Stomach smooth muscle (tissue), 2 donors: ENCODE data around the gene NEK4.

ENCODE experiments used
- H3K27ac ChIP-seq: one replicate; pipeline ENCODE4 v1.7.0; 2013; ENCODE audit warnings: mild to moderate bottlenecking, low read length, inconsistent platforms
- H3K27me3 ChIP-seq, 2 donors: one replicate each; pipeline ENCODE4 v1.7.0; 2013; ENCODE audit warnings: low read length in 2 of 2; ENCODE audit not compliant: insufficient read depth in 2 of 2, control insufficient read depth in 1 of 2
- H3K36me3 ChIP-seq, 2 donors: one replicate each; pipeline ENCODE4 v1.7.0; 2013; ENCODE audit warnings: low read length in 2 of 2; ENCODE audit not compliant: control insufficient read depth in 2 of 2, insufficient read depth in 2 of 2
- H3K4me1 ChIP-seq: one replicate; pipeline ENCODE4 v1.7.0; 2013; ENCODE audit warnings: low read length; ENCODE audit not compliant: control insufficient read depth, insufficient read depth
- H3K4me3 ChIP-seq, 2 donors: one replicate each; pipeline ENCODE4 v1.7.0; 2013; ENCODE audit warnings: low read length in 2 of 2
- H3K9ac ChIP-seq, 2 donors: one replicate each; pipeline ENCODE4 v1.7.0; 2013; ENCODE audit warnings: low read length in 2 of 2, mild to moderate bottlenecking in 1 of 2
- H3K9me3 ChIP-seq, 2 donors: one replicate each; pipeline ENCODE4 v1.7.0; 2013; ENCODE audit warnings: low read length in 2 of 2; ENCODE audit not compliant: control insufficient read depth in 2 of 2
- donor health status: healthy.
- donor health status: Pancreatic carcinoma.

Gene NEK4

DNA sequence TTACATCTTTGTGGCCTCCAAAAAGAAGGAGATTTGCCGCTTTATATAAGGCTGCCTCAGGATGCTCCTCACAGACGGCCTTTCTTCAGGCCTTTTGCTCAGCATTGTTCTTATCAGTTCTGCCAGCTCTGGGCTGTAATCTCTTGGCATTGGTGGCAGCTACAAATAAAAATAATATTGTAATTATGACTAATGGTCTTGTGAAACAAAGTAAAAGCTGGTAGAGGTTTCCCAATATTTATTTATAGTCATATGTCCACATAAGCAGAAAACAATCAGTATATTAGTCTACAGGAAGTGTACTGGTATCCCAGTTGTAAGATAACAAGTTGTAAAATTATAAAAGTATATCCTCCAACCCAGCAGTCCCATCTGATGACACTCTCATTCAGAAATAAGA lies 7.3 kb downstream of the NEK4 start:
- Histone ChIP-seq H3K27ac (no peak overlapping the region), H3K36me3 (peaks cover 28 to 34% of the 10 kb centered on the region in 2 donors), H3K27me3 (no peaks in the 10 kb centered on the region), H3K4me3 (no peak overlapping the region), H3K4me1 (no peaks in the 10 kb centered on the region), H3K9ac (no peak overlapping the region), H3K9me3 (no peaks in the 10 kb centered on the region)

DNA sequence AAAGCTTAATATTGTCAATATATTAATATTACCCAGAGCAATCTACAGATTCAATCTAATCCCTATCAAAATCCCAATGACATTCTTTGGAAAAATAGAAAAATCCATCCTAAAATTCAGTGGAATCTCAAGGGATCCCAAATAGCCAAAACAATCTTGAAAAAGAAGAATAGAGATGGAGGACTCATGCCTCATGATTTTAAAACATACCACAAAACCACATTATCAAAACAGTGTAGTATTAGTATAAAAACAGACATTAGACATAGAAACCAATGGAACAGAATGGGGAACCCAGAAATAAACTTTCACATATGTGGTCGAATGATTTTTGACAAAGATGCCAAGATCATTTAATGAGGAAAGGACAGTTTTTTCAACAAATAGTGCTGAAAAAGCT lies 14.6 kb downstream of the NEK4 start:
- Histone ChIP-seq H3K27me3 (no peaks in the 10 kb centered on the region), H3K4me1 (no peaks in the 10 kb centered on the region), H3K36me3 (peaks cover 28 to 41% of the 10 kb centered on the region in 2 donors), H3K27ac (no peak overlapping the region), H3K9ac (no peak overlapping the region), H3K4me3 (no peak overlapping the region), H3K9me3 (no peaks in the 10 kb centered on the region)

DNA sequence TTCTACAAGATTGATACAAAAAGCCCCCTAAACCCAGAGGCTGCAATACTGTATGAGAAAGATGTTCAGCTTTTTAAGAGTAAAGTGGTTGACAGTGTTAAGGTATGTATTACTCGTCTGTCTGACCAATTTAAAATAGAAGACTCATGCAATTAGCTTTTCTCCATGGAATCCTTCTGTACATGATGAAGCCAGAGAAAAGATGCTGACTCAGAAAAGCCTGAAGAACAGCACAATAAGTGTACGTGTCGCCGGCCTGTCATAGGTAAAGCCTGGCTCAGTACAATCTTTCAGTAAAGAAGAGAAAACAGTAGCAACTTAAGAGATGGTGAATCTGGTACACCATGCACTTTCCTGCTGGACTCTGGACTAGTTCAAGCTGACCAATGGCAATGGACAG lies 16.4 kb downstream of the NEK4 start:
- Histone ChIP-seq H3K9me3 (no peaks in the 10 kb centered on the region), H3K9ac (no peak overlapping the region), H3K4me3 (no peak overlapping the region), H3K4me1 (no peaks in the 10 kb centered on the region), H3K27me3 (no peaks in the 10 kb centered on the region), H3K27ac (no peak overlapping the region), H3K36me3 (peaks cover 31 to 37% of the 10 kb centered on the region in 2 donors)

DNA sequence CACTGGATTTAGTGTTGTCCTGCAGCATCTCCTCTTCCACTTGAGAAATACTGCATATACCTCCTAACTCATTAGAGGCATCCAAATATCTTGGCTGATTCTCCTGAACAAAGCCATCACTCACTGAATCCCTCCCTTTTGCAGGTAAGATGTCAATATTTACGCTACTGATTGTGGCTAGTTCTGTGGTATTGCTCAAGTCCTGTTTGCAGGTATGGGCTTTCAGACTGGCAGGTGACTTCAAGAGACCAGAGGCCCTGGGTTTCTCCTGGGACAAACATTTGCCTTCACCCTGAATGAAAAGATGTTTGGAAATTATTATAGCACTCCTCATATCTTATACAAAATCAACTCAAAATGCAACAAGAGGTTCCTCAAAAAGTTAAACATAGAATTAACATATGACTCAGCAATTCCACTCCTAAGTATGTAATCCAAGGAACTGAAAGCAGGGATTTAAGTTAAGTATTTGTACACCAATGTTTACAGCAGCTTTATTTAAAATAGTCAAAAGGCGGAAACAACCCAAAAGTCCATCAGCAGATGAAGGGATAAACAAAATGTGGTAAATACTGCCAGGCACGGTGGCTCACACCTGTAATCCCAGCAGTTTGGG lies 18.6 kb downstream of the NEK4 start:
- Histone ChIP-seq H3K27ac (no peak overlapping the region), H3K36me3 (peaks cover 36 to 39% of the 10 kb centered on the region in 2 donors), H3K27me3 (no peaks in the 10 kb centered on the region), H3K4me3 (no peak overlapping the region), H3K9ac (no peak overlapping the region), H3K9me3 (no peaks in the 10 kb centered on the region), H3K4me1 (no peaks in the 10 kb centered on the region)

- H3K4me3 ChIP-seq: no peak overlapping the region
- H3K9me3 ChIP-seq: no peaks in the 10 kb centered on the region
- no peak overlapping the region for H3K27ac ChIP-seq
- no peaks in the 10 kb centered on the region for H3K27me3 ChIP-seq
- H3K4me1 ChIP-seq: no peaks in the 10 kb centered on the region
- H3K9ac ChIP-seq: no peak overlapping the region
- peaks cover 44% of the 10 kb centered on the region in 2 donors for H3K36me3 ChIP-seq
Measured at GRCh38 chr3:52743721-52744120, 27.0 kb downstream of the NEK4 start.

GRCh38 chr3:52743152-52743551 lies 27.6 kb downstream of the NEK4 start:
- no peaks in the 10 kb centered on the region for H3K27me3 ChIP-seq
- H3K4me3 ChIP-seq: no peak overlapping the region
- no peak overlapping the region for H3K27ac ChIP-seq
- H3K9ac ChIP-seq: no peak overlapping the region
- no peaks in the 10 kb centered on the region for H3K9me3 ChIP-seq
- peaks cover 39% of the 10 kb centered on the region in 2 donors for H3K36me3 ChIP-seq
- H3K4me1 ChIP-seq: no peaks in the 10 kb centered on the region

DNA sequence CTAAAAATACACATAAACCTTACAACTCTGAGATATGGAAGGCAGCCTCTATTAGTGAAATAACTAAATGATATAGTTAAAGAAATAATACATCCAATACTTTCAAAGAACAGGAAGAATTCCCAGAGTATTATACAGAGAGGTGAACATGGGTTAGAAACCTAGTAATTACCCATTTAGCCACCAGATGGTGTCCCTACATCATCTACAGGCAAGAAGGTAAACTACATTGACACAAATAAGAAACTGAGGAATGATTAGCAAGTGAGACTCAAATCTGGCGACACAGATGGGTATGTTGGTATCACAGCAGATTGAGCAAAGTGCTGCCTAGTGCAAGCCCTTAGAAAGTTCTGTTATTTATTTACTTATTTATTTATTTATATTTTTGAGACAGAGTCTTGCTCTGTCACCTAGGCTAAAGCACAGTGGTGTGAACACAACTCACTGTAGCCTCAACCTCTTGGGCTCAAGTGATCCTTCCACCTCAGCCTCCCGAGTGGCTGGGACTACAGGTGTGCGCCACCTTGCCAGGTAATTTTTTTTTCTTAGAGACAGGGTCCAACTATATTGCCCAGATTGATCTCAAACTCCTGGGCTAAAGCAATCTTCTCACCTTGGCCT lies 28.2 kb downstream of the NEK4 start:
- H3K27ac ChIP-seq: no peak overlapping the region
- no peaks in the 10 kb centered on the region for H3K9me3 ChIP-seq
- no peak overlapping the region for H3K4me3 ChIP-seq
- peaks cover 38 to 39% of the 10 kb centered on the region in 2 donors for H3K36me3 ChIP-seq
- no peaks in the 10 kb centered on the region for H3K4me1 ChIP-seq
- H3K9ac ChIP-seq: no peak overlapping the region
- no peaks in the 10 kb centered on the region for H3K27me3 ChIP-seq

DNA sequence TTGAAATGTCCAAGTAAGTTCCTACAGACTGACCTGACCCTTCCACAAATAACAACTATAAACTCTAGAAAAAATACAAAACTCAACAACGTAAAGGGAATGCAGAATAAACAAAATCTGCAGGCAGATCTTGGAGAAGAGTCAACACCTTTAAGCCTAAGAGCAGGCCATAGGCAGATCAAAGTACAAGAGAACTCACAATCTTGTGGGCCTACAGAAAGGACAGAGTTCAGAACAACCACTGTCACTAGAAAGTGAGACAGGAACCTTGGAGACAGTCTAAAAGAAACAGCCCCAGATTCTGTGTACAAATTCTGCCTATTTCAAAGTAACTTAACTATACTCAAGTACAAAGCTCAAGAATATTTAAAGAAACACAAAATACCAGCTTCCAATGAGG lies 31.0 kb downstream of the NEK4 start:
- H3K27ac ChIP-seq: no peak overlapping the region

GRCh38 chr3:52733256-52733891 lies 37.4 kb downstream of the NEK4 start:
- H3K9me3 ChIP-seq: no peaks in the 10 kb centered on the region
- H3K27ac ChIP-seq: no peak overlapping the region
- no peak overlapping the region for H3K4me3 ChIP-seq
- H3K27me3 ChIP-seq: no peaks in the 10 kb centered on the region
- no peak overlapping the region for H3K9ac ChIP-seq
- H3K4me1 ChIP-seq: no peaks in the 10 kb centered on the region
- H3K36me3 ChIP-seq: peaks cover 6 to 21% of the 10 kb centered on the region in 2 donors

More for the DNA sequence above, 31.0 kb downstream of the NEK4 start:
- H3K36me3 ChIP-seq: peaks cover 24 to 26% of the 10 kb centered on the region in 2 donors
- no peaks in the 10 kb centered on the region for H3K27me3 ChIP-seq
- H3K9ac ChIP-seq: no peak overlapping the region
- no peaks in the 10 kb centered on the region for H3K4me1 ChIP-seq
- no peaks in the 10 kb centered on the region for H3K9me3 ChIP-seq
- H3K4me3 ChIP-seq: no peak overlapping the region

GRCh38 chr3:52731590-52731989 lies 39.1 kb downstream of the NEK4 start:
- Histone ChIP-seq H3K9me3 (no peaks in the 10 kb centered on the region), H3K4me1 (no peaks in the 10 kb centered on the region), H3K4me3 (no peak overlapping the region), H3K27ac (no peak overlapping the region), H3K9ac (no peak overlapping the region), H3K27me3 (no peaks in the 10 kb centered on the region), H3K36me3 (peaks cover 6 to 21% of the 10 kb centered on the region in 2 donors)

DNA sequence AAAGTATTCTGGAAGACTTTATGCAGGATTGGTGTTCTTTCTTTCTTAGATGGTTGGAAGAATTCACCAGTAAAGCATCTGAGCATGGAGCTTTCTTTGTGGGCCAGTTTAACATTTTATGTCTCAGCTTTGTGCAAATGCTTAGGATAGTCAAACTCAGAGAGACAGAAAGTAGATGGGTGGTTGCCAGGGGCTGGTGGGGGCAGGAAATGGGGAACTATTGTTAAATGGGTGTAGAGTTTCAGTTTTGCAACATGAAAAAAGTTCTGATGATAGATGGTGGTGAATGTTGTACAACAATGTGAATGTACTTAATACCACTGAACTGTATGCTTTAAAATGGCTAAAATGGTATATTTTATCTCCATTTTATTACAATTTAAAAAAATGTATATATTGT lies 40.1 kb downstream of the NEK4 start:
- Histone ChIP-seq H3K9ac (no peak overlapping the region), H3K27ac (no peak overlapping the region)

More for the DNA sequence above, 40.1 kb downstream of the NEK4 start:
- Histone ChIP-seq H3K9me3 (no peaks in the 10 kb centered on the region), H3K36me3 (peaks cover 6 to 20% of the 10 kb centered on the region in 2 donors), H3K27me3 (no peaks in the 10 kb centered on the region), H3K4me3 (no peak overlapping the region), H3K4me1 (no peaks in the 10 kb centered on the region)
